Gastrocnemius medialis (tissue), 4 donors: ENCODE measurements around the gene ZFP62. TPM values are rescaled to one million over a fixed set of nuclear protein-coding genes. Genes with fewer than 3 reads are reported as not detected.
A peak's percentile ranks its signal among the peaks of the same experiment; 100 is the strongest.

ENCODE experiments used
- ATAC-seq, 2 donors: fragments of 150-250 bp; one replicate each; pipeline ENCODE4 v1.9.1; 2016
- DNase-seq, 2 donors: peaks; one replicate each; pipeline ENCODE4 v3.0.0-alpha.2; 2019
- H3K27ac ChIP-seq, 4 donors: fragments of 200-600 bp; sonication (generic); 1 replicate in 1 of 4; 2 replicates in 3 of 4; pipeline ENCODE4 v1.5.1; 2016 to 2018; ENCODE audit warnings: mild to moderate bottlenecking in 2 of 4, moderate library complexity in 1 of 4
- H3K27me3 ChIP-seq, 3 donors: fragments of 200-600 bp; sonication (generic) in 2 of 3; 1 replicate in 1 of 3; 2 replicates in 2 of 3; pipeline versions ENCODE4 v1.5.1 to v1.6.0; 2016 to 2019; ENCODE audit warnings: mild to moderate bottlenecking in 1 of 3, moderate library complexity in 1 of 3
- H3K36me3 ChIP-seq, 2 donors: fragments of 200-600 bp; sonication (generic) in 1 of 2; one replicate each; pipeline ENCODE4 v1.5.1; 2017 to 2018
- H3K4me1 ChIP-seq, 2 donors: fragments of 200-600 bp; sonication (generic) in 1 of 2; one replicate each; pipeline ENCODE4 v1.5.1; 2016 to 2017; ENCODE audit warnings: mild to moderate bottlenecking in 2 of 2
- H3K4me3 ChIP-seq, 4 donors: fragments of 200-600 bp; sonication (generic) in 3 of 4; 1 replicate in 1 of 4; 2 replicates in 3 of 4; pipeline ENCODE4 v1.5.1; 2016 to 2019; ENCODE audit warnings: mild to moderate bottlenecking in 2 of 4
- H3K9me3 ChIP-seq, 3 donors: fragments of 200-600 bp; sonication (generic) in 2 of 3; 1 replicate in 1 of 3; 2 replicates in 2 of 3; pipeline ENCODE4 v1.5.1; 2016 to 2019
- POLR2A ChIP-seq, 2 donors: fragments of 450-650 bp; IDR thresholded peaks; one replicate each; pipeline ENCODE4 v1.6.1; 2017; ENCODE audit warnings: antibody characterized with exemption in 2 of 2, mild to moderate bottlenecking in 2 of 2, moderate library complexity in 2 of 2
- in situ Hi-C, 4 donors: fragments of 200-750 bp; cut with MboI; loops; one replicate each; pipeline versions ENCODE4 v1.15.0 to v1.8.0; 2017; ENCODE audit warnings: low sequenced_read_pairs in 4 of 4
- intact Hi-C: fragments of 100-400 bp; cut with DNase I; formaldehyde crosslinking; loops from one replicate; pipeline ENCODE4 v1.15.1; 2023; ENCODE audit warnings: low total_unique reads
- total RNA-seq, 4 donors: library from RNA; depleted of rRNA; stranded (reverse); fragments of >200 nt; gene quantifications; one replicate each; pipeline versions ENCODE4 v1.1.0 to v1.2.3, GENCODE V29; 2016
- TF ChIP-seq, protein P1 (sequence below), 5 experiments: fragments of 450-650 bp in 3 of 5; fragments of 200-600 bp in 2 of 5; sonication (generic) in 2 of 5; IDR thresholded peaks in 4 of 5; conservative IDR thresholded peaks in 1 of 5; 1 replicate in 4 of 5; 2 replicates in 1 of 5; pipeline ENCODE4 v1.5.1; 2016 to 2019; ENCODE audit warnings: antibody characterized with exemption in 5 of 5, mild to moderate bottlenecking in 3 of 5, moderate library complexity in 3 of 5

Gene ZFP62
- total RNA-seq, 4 donors from 2014 or later = 8.9 to 14.7 (median 10.2) TPM

GRCh38 chr5:180821538-180821937 is 39.5 kb downstream of the ZFP62 start:
- Histone ChIP-seq H3K27ac (peak overlapping the region; percentile 67 to 79 (median 76)), H3K9me3 (no peaks in the 10 kb centered on the region), H3K4me1 (peaks cover 30 to 40% of the 10 kb centered on the region in 2 donors), H3K36me3 (no peaks in the 10 kb centered on the region), H3K27me3 (no peaks in the 10 kb centered on the region), H3K4me3 (no peak overlapping the region)
- no peak for DNase-seq
- intact Hi-C loops = no loop called here
- in situ Hi-C loops = no loop called here
- TF ChIP-seq, protein P1, sequence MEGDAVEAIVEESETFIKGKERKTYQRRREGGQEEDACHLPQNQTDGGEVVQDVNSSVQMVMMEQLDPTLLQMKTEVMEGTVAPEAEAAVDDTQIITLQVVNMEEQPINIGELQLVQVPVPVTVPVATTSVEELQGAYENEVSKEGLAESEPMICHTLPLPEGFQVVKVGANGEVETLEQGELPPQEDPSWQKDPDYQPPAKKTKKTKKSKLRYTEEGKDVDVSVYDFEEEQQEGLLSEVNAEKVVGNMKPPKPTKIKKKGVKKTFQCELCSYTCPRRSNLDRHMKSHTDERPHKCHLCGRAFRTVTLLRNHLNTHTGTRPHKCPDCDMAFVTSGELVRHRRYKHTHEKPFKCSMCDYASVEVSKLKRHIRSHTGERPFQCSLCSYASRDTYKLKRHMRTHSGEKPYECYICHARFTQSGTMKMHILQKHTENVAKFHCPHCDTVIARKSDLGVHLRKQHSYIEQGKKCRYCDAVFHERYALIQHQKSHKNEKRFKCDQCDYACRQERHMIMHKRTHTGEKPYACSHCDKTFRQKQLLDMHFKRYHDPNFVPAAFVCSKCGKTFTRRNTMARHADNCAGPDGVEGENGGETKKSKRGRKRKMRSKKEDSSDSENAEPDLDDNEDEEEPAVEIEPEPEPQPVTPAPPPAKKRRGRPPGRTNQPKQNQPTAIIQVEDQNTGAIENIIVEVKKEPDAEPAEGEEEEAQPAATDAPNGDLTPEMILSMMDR (IDR thresholded peaks at IDR 0.05 in 4 of 5, conservative IDR thresholded peaks at IDR 0.05 in 1 of 5) = no peak
- no peak for TF ChIP-seq POLR2A (IDR thresholded peaks at IDR 0.05)
- ATAC-seq = no peak

GRCh38 chr5:180820788-180821321 is 40.2 kb downstream of the ZFP62 start:
- H3K4me1 ChIP-seq = peaks cover 30 to 40% of the 10 kb centered on the region in 2 donors

DNA sequence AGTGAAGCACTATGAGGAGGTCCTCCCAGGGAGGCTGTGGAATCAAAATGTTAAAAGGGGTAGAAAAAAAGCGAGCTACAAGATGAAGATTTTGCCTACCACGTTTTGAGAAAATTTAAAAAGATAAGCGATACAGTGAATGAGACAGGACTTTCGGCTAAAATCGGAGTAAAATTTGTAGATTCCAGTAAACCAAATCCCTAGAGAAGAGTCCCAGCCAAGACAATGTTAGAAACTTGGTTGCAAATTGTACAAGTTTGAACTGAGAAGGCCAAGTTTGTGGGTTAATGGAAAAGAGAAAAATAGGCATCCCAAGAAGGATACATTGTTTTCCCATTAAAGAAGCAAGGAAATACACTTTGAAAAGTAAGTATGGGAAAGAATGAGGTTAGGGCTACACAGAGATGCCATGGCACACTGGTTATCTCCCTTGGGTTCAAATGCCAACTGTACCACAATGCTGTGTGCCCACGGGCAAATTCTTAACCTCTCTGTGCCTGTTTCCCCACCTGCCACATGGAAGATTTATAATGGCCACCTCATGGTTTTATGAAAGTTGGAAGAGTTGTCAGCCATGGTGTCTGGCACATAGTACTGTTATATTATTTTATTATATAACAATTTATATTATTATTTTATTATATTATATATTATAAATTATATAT is 42.3 kb downstream of the ZFP62 start:
- H3K36me3 ChIP-seq = no peaks in the 10 kb centered on the region
- no peaks in the 10 kb centered on the region for H3K9me3 ChIP-seq
- intact Hi-C loops (no loop called here), in situ Hi-C loops (no loop called here)
- ATAC-seq = no peak
- peak overlapping the region; percentile 41 to 78 (median 76) for H3K27ac ChIP-seq
- no peak overlapping the region for H3K4me3 ChIP-seq
- DNase-seq = no peak
- H3K4me1 ChIP-seq = peaks cover 15 to 35% of the 10 kb centered on the region in 2 donors
- TF ChIP-seq POLR2A (IDR thresholded peaks at IDR 0.05) = no peak
- TF ChIP-seq, protein P1 (IDR thresholded peaks at IDR 0.05 in 4 of 5, conservative IDR thresholded peaks at IDR 0.05 in 1 of 5) = no peak
- H3K27me3 ChIP-seq = no peaks in the 10 kb centered on the region

More at GRCh38 chr5:180820788-180821321, 40.2 kb downstream of the ZFP62 start:
- no peaks in the 10 kb centered on the region for H3K27me3 ChIP-seq
- peak overlapping the region; percentile 67 to 79 (median 76) for H3K27ac ChIP-seq
- H3K36me3 ChIP-seq = no peaks in the 10 kb centered on the region
- intact Hi-C loops (no loop called here), in situ Hi-C loops (no loop called here)
- ATAC-seq (peak; percentile 27 to 32), DNase-seq (no peak)
- TF ChIP-seq POLR2A (IDR thresholded peaks at IDR 0.05) = no peak
- TF ChIP-seq, protein P1 (IDR thresholded peaks at IDR 0.05 in 4 of 5, conservative IDR thresholded peaks at IDR 0.05 in 1 of 5) = no peak
- no peaks in the 10 kb centered on the region for H3K9me3 ChIP-seq
- no peak overlapping the region for H3K4me3 ChIP-seq

GRCh38 chr5:180817893-180818674 is 43.0 kb downstream of the ZFP62 start:
- intact Hi-C loops (no loop called here), in situ Hi-C loops (no loop called here)
- DNase-seq = no peak
- no peaks in the 10 kb centered on the region for H3K36me3 ChIP-seq
- H3K27me3 ChIP-seq = no peaks in the 10 kb centered on the region
- no peak for TF ChIP-seq POLR2A (IDR thresholded peaks at IDR 0.05)
- TF ChIP-seq, protein P1 (IDR thresholded peaks at IDR 0.05 in 4 of 5, conservative IDR thresholded peaks at IDR 0.05 in 1 of 5) = no peak
- peaks cover 12 to 30% of the 10 kb centered on the region in 2 donors for H3K4me1 ChIP-seq
- no peaks in the 10 kb centered on the region for H3K9me3 ChIP-seq
- H3K4me3 ChIP-seq = no peak overlapping the region
- ATAC-seq = no peak
- H3K27ac ChIP-seq = peak overlapping the region; percentile 41 to 78 (median 76)
